ENCODE measurements around the gene NR4A3. TPM values are rescaled to one million over a fixed set of nuclear protein-coding genes. Genes with fewer than 3 reads are reported as not detected.

NR4A3 gene
- total RNA-seq, 3 donors from 2014 or later (not counting 1 experiment from before 2014, with no cell fraction given), result 31.1 to 43.4 (median 38.6) TPM

GRCh38 chr9:99796231-99796630 lies 25.5 kb upstream of the NR4A3 start:
- Histone ChIP-seq H3K36me3 (ENCODE audit: control insufficient read depth, insufficient read depth, low read length) (no peaks in the 10 kb centered on the region), H3K9me3 (ENCODE audit: control insufficient read depth, insufficient read depth, low read length) (no peaks in the 10 kb centered on the region), H3K4me3 (ENCODE audit: low read length) (no peak overlapping the region), H3K27me3 (ENCODE audit: control insufficient read depth, insufficient read depth, low read length) (no peaks in the 10 kb centered on the region), H3K27ac (ENCODE audit: low read length) (no peak overlapping the region), H3K4me1 (ENCODE audit: control insufficient read depth, insufficient read depth, low read length) (no peaks in the 10 kb centered on the region)
- Mint-ChIP-seq H3K27ac (no peak overlapping the region), H3K36me3 (no peaks in the 10 kb centered on the region), H3K9me3 (no peaks in the 10 kb centered on the region), H3K4me1 (no peaks in the 10 kb centered on the region), H3K27me3 (ENCODE audit: low read depth in 2 of 2) (peaks cover 5 to 33% of the 10 kb centered on the region in 2 donors), H3K4me3 (no peak overlapping the region)
- TF ChIP-seq CTCF (IDR thresholded peaks at IDR 0.05), result no peak
- no peak for ATAC-seq
- no peak for DNase-seq
- no CpG with 5 or more reads among the region's 1 CpG for WGBS (ENCODE audit: insufficient coverage)
- intact Hi-C loops (cut with micrococcal nuclease), result no loop called here

GRCh38 chr9:99801775-99802174 lies 19.9 kb upstream of the NR4A3 start:
- H3K27me3 Mint-ChIP-seq (ENCODE audit: low read depth in 2 of 2), result no peaks in the 10 kb centered on the region
- no peak overlapping the region for H3K4me3 Mint-ChIP-seq

GRCh38 chr9:99803694-99804093 lies 18.0 kb upstream of the NR4A3 start:
- Mint-ChIP-seq H3K27ac (no peak overlapping the region), H3K4me1 (peaks cover 3 to 6% of the 10 kb centered on the region in 2 donors), H3K36me3 (no peaks in the 10 kb centered on the region), H3K27me3 (ENCODE audit: low read depth in 2 of 2) (no peaks in the 10 kb centered on the region), H3K9me3 (no peaks in the 10 kb centered on the region), H3K4me3 (no peak overlapping the region)
- no peak for ATAC-seq
- Histone ChIP-seq H3K4me1 (ENCODE audit: control insufficient read depth, insufficient read depth, low read length) (no peaks in the 10 kb centered on the region), H3K27me3 (ENCODE audit: control insufficient read depth, insufficient read depth, low read length) (no peaks in the 10 kb centered on the region), H3K9me3 (ENCODE audit: control insufficient read depth, insufficient read depth, low read length) (no peaks in the 10 kb centered on the region), H3K36me3 (ENCODE audit: control insufficient read depth, insufficient read depth, low read length) (no peaks in the 10 kb centered on the region), H3K27ac (ENCODE audit: low read length) (no peak overlapping the region), H3K4me3 (ENCODE audit: low read length) (no peak overlapping the region)
- WGBS (ENCODE audit: insufficient coverage), result 97% methylated on average over 2 of the region's 2 CpGs
- no peak for DNase-seq
- intact Hi-C loops (cut with micrococcal nuclease), result loop anchor here (10.0 kb wide), 1 partner anchor 521 kb away; no protein-coding TSS in a partner anchor
- no peak for TF ChIP-seq CTCF (IDR thresholded peaks at IDR 0.05)

More at GRCh38 chr9:99801775-99802174, 19.9 kb upstream of the NR4A3 start:
- Histone ChIP-seq H3K36me3 (ENCODE audit: control insufficient read depth, insufficient read depth, low read length) (no peaks in the 10 kb centered on the region), H3K27me3 (ENCODE audit: control insufficient read depth, insufficient read depth, low read length) (no peaks in the 10 kb centered on the region), H3K27ac (ENCODE audit: low read length) (no peak overlapping the region), H3K9me3 (ENCODE audit: control insufficient read depth, insufficient read depth, low read length) (no peaks in the 10 kb centered on the region), H3K4me3 (ENCODE audit: low read length) (no peak overlapping the region), H3K4me1 (ENCODE audit: control insufficient read depth, insufficient read depth, low read length) (no peaks in the 10 kb centered on the region)
- intact Hi-C loops (cut with micrococcal nuclease), result loop anchor here (10.0 kb wide), 1 partner anchor 523 kb away; no protein-coding TSS in a partner anchor
- no peak for TF ChIP-seq CTCF (IDR thresholded peaks at IDR 0.05)
- no peak overlapping the region for H3K27ac Mint-ChIP-seq
- DNase-seq, result no peak
- no peaks in the 10 kb centered on the region for H3K36me3 Mint-ChIP-seq
- ATAC-seq, result no peak
- H3K9me3 Mint-ChIP-seq, result no peaks in the 10 kb centered on the region
- H3K4me1 Mint-ChIP-seq, result no peaks in the 10 kb centered on the region
- WGBS (ENCODE audit: insufficient coverage), result 87% methylated on average over 3 of the region's 3 CpGs

- Mint-ChIP-seq H3K36me3 (no peaks in the 10 kb centered on the region), H3K27ac (peak overlapping the region; percentile 2 to 13), H3K4me3 (no peak overlapping the region), H3K4me1 (peaks cover 10% of the 10 kb centered on the region in 2 donors), H3K27me3 (ENCODE audit: low read depth in 2 of 2) (no peaks in the 10 kb centered on the region), H3K9me3 (no peaks in the 10 kb centered on the region)
- peak; percentile 85 to 93 (median 91) for ATAC-seq
- peak; percentile 49 to 87 for DNase-seq
- Histone ChIP-seq H3K9me3 (ENCODE audit: control insufficient read depth, insufficient read depth, low read length) (no peaks in the 10 kb centered on the region), H3K27ac (ENCODE audit: low read length) (no peak overlapping the region), H3K27me3 (ENCODE audit: control insufficient read depth, insufficient read depth, low read length) (no peaks in the 10 kb centered on the region), H3K4me3 (ENCODE audit: low read length) (no peak overlapping the region), H3K36me3 (ENCODE audit: control insufficient read depth, insufficient read depth, low read length) (no peaks in the 10 kb centered on the region), H3K4me1 (ENCODE audit: control insufficient read depth, insufficient read depth, low read length) (no peaks in the 10 kb centered on the region)
- peak; percentile 88 for TF ChIP-seq CTCF (IDR thresholded peaks at IDR 0.05)
- 50% methylated on average over 3 of the region's 4 CpGs for WGBS (ENCODE audit: insufficient coverage)
- intact Hi-C loops (cut with micrococcal nuclease), result loop anchor here (1.0 to 10.0 kb wide), 3 partner anchors 99 to 517 kb away; partner anchors contain the start of gene STX17
These were observed 14.3 kb upstream of the NR4A3 start for GRCh38 chr9:99807276-99807852.

Data from natural killer cell (primary cell).